Testis (tissue), 2 donors: Measurements from ENCODE around the gene CLEC16A.

ENCODE experiments used
- CTCF ChIP-seq, 3 experiments: fragments of 450-650 bp in 2 of 3; fragments of 200-600 bp in 1 of 3; sonication (generic) in 1 of 3; IDR thresholded peaks; one replicate each; pipeline ENCODE4 v1.5.1; 2016 to 2019; ENCODE audit warnings: antibody characterized with exemption in 3 of 3, mild to moderate bottlenecking in 2 of 3, moderate library complexity in 1 of 3
- POLR2A ChIP-seq: fragments of 450-650 bp; IDR thresholded peaks from one replicate; pipeline ENCODE4 v1.6.1; 2017; ENCODE audit warnings: antibody characterized with exemption, mild to moderate bottlenecking, moderate library complexity

DNA sequence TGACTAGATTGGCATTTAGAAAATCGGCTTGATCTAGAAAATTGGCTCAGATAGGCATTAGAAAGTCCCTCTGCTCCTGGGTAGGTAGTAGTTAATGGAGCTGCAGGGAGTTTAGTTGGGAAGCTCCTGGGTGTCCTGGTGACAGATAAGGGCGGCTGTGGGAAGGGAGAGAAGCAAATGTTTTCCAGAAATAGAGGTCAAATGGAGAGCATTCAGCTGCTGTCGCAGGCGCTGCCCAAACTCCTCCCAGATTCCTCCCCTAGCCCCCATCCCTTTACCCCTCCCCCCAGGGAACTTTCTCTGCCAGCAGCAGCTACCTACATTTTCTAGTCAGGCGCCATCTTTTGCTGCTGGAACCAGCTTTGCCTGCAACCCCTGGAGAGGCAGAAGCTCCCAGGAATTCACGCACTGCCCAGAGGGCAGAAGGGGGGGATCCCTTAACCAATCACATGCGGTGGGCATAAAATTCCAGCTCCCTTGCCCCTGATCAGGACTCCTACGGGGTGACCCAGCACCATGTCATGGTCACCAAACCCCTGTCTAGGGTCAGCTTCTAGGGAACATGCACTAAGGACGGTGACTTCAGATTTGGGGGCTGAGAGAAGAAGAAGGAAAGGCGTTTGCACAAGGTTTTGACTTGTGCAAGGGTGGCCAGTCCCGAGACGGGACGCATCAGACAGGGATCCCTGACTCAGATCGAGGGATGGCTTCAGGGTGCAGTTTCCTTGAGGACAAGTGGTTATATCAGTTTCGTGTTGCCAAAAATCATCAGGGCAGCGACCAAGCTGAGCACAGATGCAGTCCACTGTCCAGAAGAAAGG, 267.8 kb downstream of the CLEC16A start:
- TF ChIP-seq CTCF (IDR thresholded peaks at IDR 0.05) (no peak), POLR2A (no peak)
